ENCODE results near the gene ZDHHC13.

GRCh38 chr11:19196432-19196831, 79.5 kb downstream of the ZDHHC13 start:
- no peak for TF ChIP-seq CTCF (conservative IDR thresholded peaks at IDR 0.05)
- no peak for TF ChIP-seq EZH2 (IDR thresholded peaks at IDR 0.05; ENCODE audit: low read depth)

Measured in PC-9 (cell line).